PC-9 (cell line): ENCODE measurements around the gene TREX2. TPM values are rescaled to one million over a fixed set of nuclear protein-coding genes. Genes with fewer than 3 reads are reported as not detected.

ENCODE experiments used
- BruUV-seq: library from RNA; stranded (reverse); fragments of 400-500 nt; replicated peaks from 2 replicates; lab custom pipeline; 2021; lab: Mats Ljungman, UMichigan
- CTCF ChIA-PET: fragments of 300-600 bp; sonication (Branson Sonifier 250); formaldehyde crosslinking; loops from one replicate; lab custom pipeline; 2022; ENCODE audit warnings: antibody characterized with exemption; lab: Charles Lee
- POLR2A ChIA-PET: fragments of 300-600 bp; sonication (Branson Sonifier 250); formaldehyde crosslinking; loops from one replicate; lab custom pipeline; 2022; ENCODE audit warnings: antibody characterized with exemption; ENCODE audit not compliant: unreplicated experiment; lab: Charles Lee
- DNase-seq, 2 experiments: peaks; one replicate each; pipeline versions ENCODE4 v3.0.0 to v3.0.0-alpha.2; 2015 to 2022; ENCODE audit warnings: mixed read lengths in 1 of 2
- H2AFZ ChIP-seq: fragments of 200-600 bp; sonication (generic); 2 replicates; pipeline ENCODE4 v1.8.1; 2017; ENCODE audit warnings: antibody characterized with exemption
- H3F3A ChIP-seq: fragments of 200-600 bp; sonication (generic); 2 replicates; pipeline ENCODE4 v1.8.1; 2017; ENCODE audit warnings: antibody characterized with exemption, mild to moderate bottlenecking, low read depth; ENCODE audit not compliant: insufficient read depth
- H3K27ac ChIP-seq: fragments of 200-600 bp; sonication (generic); 2 replicates; pipeline ENCODE4 v1.6.1; 2016; ENCODE audit warnings: mixed run types
- H3K27me3 ChIP-seq: fragments of 200-600 bp; sonication (generic); 2 replicates; pipeline ENCODE4 v1.6.1; 2016; ENCODE audit warnings: low read depth, mixed run types; ENCODE audit not compliant: insufficient read depth
- H3K36me3 ChIP-seq: fragments of 200-600 bp; sonication (generic); 2 replicates; pipeline ENCODE4 v1.6.1; 2016; ENCODE audit warnings: low read depth, mixed run types
- H3K4me1 ChIP-seq: fragments of 200-600 bp; sonication (generic); replicated peaks from 2 replicates; pipeline ENCODE4 v1.6.1; 2016; ENCODE audit warnings: mixed run types; ENCODE audit not compliant: insufficient read depth
- H3K4me2 ChIP-seq: fragments of 200-600 bp; sonication (generic); 2 replicates; pipeline ENCODE4 v1.6.1; 2017; ENCODE audit warnings: mixed run types
- H3K4me3 ChIP-seq: fragments of 200-600 bp; sonication (generic); 2 replicates; pipeline ENCODE4 v1.6.1; 2016; ENCODE audit warnings: mixed run types
- H3K79me2 ChIP-seq: fragments of 200-600 bp; sonication (generic); 2 replicates; pipeline ENCODE4 v1.6.1; 2017; ENCODE audit warnings: low read depth, mixed run types
- H3K9me2 ChIP-seq: fragments of 200-600 bp; sonication (generic); 2 replicates; pipeline ENCODE4 v1.8.1; 2017; ENCODE audit warnings: mild to moderate bottlenecking; ENCODE audit not compliant: insufficient read depth
- H3K9me3 ChIP-seq: fragments of 200-600 bp; sonication (generic); 2 replicates; pipeline ENCODE4 v1.8.1; 2016; ENCODE audit warnings: low read depth; ENCODE audit not compliant: insufficient read depth
- H4K20me1 ChIP-seq: fragments of 200-600 bp; sonication (generic); 2 replicates; pipeline ENCODE4 v1.8.1; 2017; ENCODE audit not compliant: insufficient read depth
- EZH2 ChIP-seq: fragments of 200-600 bp; sonication (generic); IDR thresholded peaks from 2 replicates; pipeline ENCODE4 v1.8.0; 2017; ENCODE audit warnings: antibody characterized with exemption, low read depth
- intact Hi-C: fragments of 100-400 bp; cut with micrococcal nuclease; formaldehyde crosslinking; loops from one replicate; pipeline ENCODE4 v1.10.0; 2022; ENCODE audit not compliant: unreplicated experiment
- total RNA-seq: library from RNA; stranded (reverse); gene quantifications from 2 replicates; pipeline ENCODE4 v1.2.3, GENCODE V29; 2021
- TF ChIP-seq, protein P1 (sequence below): fragments of 200-600 bp; sonication (generic); conservative IDR thresholded peaks from 2 replicates; pipeline ENCODE4 v1.6.1; 2017; ENCODE audit warnings: mixed run types, antibody characterized with exemption, mild to moderate bottlenecking, moderate library complexity

Gene TREX2
- total RNA-seq, 1 experiment from 2014 or later: 2.3 TPM

DNA sequence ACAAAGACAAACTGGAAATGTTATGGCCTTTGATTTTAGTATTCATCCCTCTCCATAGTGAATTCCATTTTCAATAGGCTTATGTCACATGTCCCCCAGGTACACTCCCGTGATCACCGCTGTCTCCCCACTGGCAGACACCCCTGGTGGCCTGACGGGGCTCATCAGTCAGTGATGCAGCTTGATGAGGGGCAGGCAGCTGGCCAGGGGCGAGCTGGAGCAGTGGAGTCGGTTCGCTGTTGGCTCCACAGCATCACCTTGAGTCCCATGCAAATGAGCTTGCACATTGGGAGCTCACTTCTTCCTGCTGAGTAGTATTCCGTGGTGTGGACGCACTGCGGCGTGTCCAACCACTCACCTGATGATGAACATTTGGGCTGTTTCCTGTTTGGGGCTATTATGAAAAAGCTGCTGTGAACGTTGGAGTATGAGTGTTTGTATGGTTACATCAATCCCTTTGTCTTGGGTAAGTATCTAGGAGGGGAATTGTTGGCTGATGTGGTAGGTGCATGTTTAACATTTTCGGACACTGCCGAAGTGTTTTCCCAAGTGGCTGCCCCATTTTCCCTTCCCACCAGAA is 5.2 kb downstream of the TREX2 start:
- intact Hi-C loops: no loop called here
- 0 out of 2 replicates have a peak, but pooled peaks cover 3% of the 10 kb centered on the region for H3K4me1 ChIP-seq
- no peak for DNase-seq
- H3K9me3 ChIP-seq: no peaks in the 10 kb centered on the region
- no peaks in the 10 kb centered on the region for H3K36me3 ChIP-seq
- H4K20me1 ChIP-seq: no peaks in the 10 kb centered on the region
- no peak for TF ChIP-seq EZH2
- TF ChIP-seq, protein P1, sequence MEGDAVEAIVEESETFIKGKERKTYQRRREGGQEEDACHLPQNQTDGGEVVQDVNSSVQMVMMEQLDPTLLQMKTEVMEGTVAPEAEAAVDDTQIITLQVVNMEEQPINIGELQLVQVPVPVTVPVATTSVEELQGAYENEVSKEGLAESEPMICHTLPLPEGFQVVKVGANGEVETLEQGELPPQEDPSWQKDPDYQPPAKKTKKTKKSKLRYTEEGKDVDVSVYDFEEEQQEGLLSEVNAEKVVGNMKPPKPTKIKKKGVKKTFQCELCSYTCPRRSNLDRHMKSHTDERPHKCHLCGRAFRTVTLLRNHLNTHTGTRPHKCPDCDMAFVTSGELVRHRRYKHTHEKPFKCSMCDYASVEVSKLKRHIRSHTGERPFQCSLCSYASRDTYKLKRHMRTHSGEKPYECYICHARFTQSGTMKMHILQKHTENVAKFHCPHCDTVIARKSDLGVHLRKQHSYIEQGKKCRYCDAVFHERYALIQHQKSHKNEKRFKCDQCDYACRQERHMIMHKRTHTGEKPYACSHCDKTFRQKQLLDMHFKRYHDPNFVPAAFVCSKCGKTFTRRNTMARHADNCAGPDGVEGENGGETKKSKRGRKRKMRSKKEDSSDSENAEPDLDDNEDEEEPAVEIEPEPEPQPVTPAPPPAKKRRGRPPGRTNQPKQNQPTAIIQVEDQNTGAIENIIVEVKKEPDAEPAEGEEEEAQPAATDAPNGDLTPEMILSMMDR: no peak
- BruUV-seq: no TSS peak
- H3K27ac ChIP-seq: no peak overlapping the region
- no peaks in the 10 kb centered on the region for H3K9me2 ChIP-seq
- H3K27me3 ChIP-seq: peaks cover 17% of the 10 kb centered on the region; the same call in 1 of the 2 replicates
- H3F3A ChIP-seq: no peaks in the 10 kb centered on the region
- H3K4me3 ChIP-seq: no peak overlapping the region
- H3K4me2 ChIP-seq: no peak overlapping the region
- H2AFZ ChIP-seq: no peak overlapping the region
- CTCF ChIA-PET: no interaction called here
- H3K79me2 ChIP-seq: no peaks in the 10 kb centered on the region
- POLR2A ChIA-PET: no interaction called here

- CTCF ChIA-PET: no interaction called here
- POLR2A ChIA-PET: no interaction called here
These were observed 5.9 kb downstream of the TREX2 start for GRCh38 chrX:153439977-153440376.

GRCh38 chrX:153438532-153438931 is 7.3 kb downstream of the TREX2 start:
- no TSS peak for BruUV-seq
- no peaks in the 10 kb centered on the region for H3F3A ChIP-seq
- H3K9me2 ChIP-seq: no peaks in the 10 kb centered on the region
- intact Hi-C loops: no loop called here
- no peaks in the 10 kb centered on the region for H3K79me2 ChIP-seq
- TF ChIP-seq EZH2: no peak
- H3K4me1 ChIP-seq: no peaks in the 10 kb centered on the region
- peaks cover 37% of the 10 kb centered on the region for H3K27me3 ChIP-seq
- H3K27ac ChIP-seq: no peak overlapping the region
- no peak for DNase-seq
- H4K20me1 ChIP-seq: no peaks in the 10 kb centered on the region
- no peak overlapping the region for H2AFZ ChIP-seq
- no peaks in the 10 kb centered on the region for H3K9me3 ChIP-seq
- ChIA-PET POLR2A (no interaction called here), CTCF (no interaction called here)
- H3K36me3 ChIP-seq: no peaks in the 10 kb centered on the region
- H3K4me3 ChIP-seq: no peak overlapping the region
- H3K4me2 ChIP-seq: no peak overlapping the region

More at GRCh38 chrX:153439977-153440376, 5.9 kb downstream of the TREX2 start:
- TF ChIP-seq, protein P1: no peak
- TF ChIP-seq EZH2: no peak
- no peak overlapping the region for H3K4me3 ChIP-seq
- H3F3A ChIP-seq: no peaks in the 10 kb centered on the region
- DNase-seq: no peak
- no TSS peak for BruUV-seq
- H3K27me3 ChIP-seq: peaks cover 22% of the 10 kb centered on the region
- no peak overlapping the region for H3K27ac ChIP-seq
- H3K4me2 ChIP-seq: no peak overlapping the region
- no peaks in the 10 kb centered on the region for H3K9me2 ChIP-seq
- H3K9me3 ChIP-seq: no peaks in the 10 kb centered on the region
- H2AFZ ChIP-seq: no peak overlapping the region
- intact Hi-C loops: no loop called here
- H3K79me2 ChIP-seq: no peaks in the 10 kb centered on the region
- no peaks in the 10 kb centered on the region for H4K20me1 ChIP-seq
- 0 out of 2 replicates have a peak, but pooled peaks cover 3% of the 10 kb centered on the region for H3K4me1 ChIP-seq
- H3K36me3 ChIP-seq: no peaks in the 10 kb centered on the region

- Histone ChIP-seq H3K27me3 (peaks cover 58% of the 10 kb centered on the region), H3K4me1 (no peaks in the 10 kb centered on the region), H3F3A (no peaks in the 10 kb centered on the region), H4K20me1 (no peaks in the 10 kb centered on the region), H3K9me2 (no peaks in the 10 kb centered on the region), H3K79me2 (no peaks in the 10 kb centered on the region), H2AFZ (no peak overlapping the region), H3K27ac (no peak overlapping the region), H3K4me2 (no peak overlapping the region), H3K36me3 (no peaks in the 10 kb centered on the region), H3K4me3 (no peak overlapping the region), H3K9me3 (no peaks in the 10 kb centered on the region)
- no peak for DNase-seq
- POLR2A ChIA-PET: no interaction called here
- TF ChIP-seq, protein P1: no peak
- TF ChIP-seq EZH2: no peak
- CTCF ChIA-PET: no interaction called here
- intact Hi-C loops: no loop called here
- no TSS peak for BruUV-seq
These were observed 10.0 kb downstream of the TREX2 start for GRCh38 chrX:153435845-153436244.
